HG02588 (cell line): ENCODE results near the gene ERAS.
"Not testable (repeated sequence)": the region's sequence is repeated elsewhere in the genome, so short reads cannot be mapped to it uniquely, and the experiment has no call there.

Source experiments
- ATAC-seq: cut with Tn5 transposase; IDR thresholded peaks from one replicate; pipeline ENCODE4 v1.9.1; 2021; ENCODE audit warnings: mild to moderate bottlenecking, moderate library complexity; ENCODE audit not compliant: unreplicated experiment

ERAS gene

GRCh38 chrX:48831136-48831908 lies 5.0 kb downstream of the ERAS start:
- no peak for ATAC-seq

- no peak for ATAC-seq
These were observed 5.6 kb downstream of the ERAS start for GRCh38 chrX:48831909-48832291.

- no peak for ATAC-seq
These were observed 7.3 kb downstream of the ERAS start for GRCh38 chrX:48833542-48834138.

- no peak for ATAC-seq
These were observed 8.0 kb downstream of the ERAS start for GRCh38 chrX:48834383-48834709.

- no peak for ATAC-seq
These were observed 9.4 kb downstream of the ERAS start, which contains the start of gene PCSK1N for GRCh38 chrX:48835524-48836329. PCSK1N (minus strand) TSS chrX:48835610; CDS start chrX:48835532, 78 bp downstream.

GRCh38 chrX:48839686-48840085 lies 13.4 kb downstream of the ERAS start:
- ATAC-seq, result no peak

- no peak for ATAC-seq
These were observed 22.5 kb downstream of the ERAS start for GRCh38 chrX:48848847-48849246.

- no peak for ATAC-seq
These were observed 26.5 kb downstream of the ERAS start for GRCh38 chrX:48852857-48853256.

GRCh38 chrX:48853494-48853893 lies 27.2 kb downstream of the ERAS start:
- ATAC-seq, result not testable (repeated sequence)

- not testable (repeated sequence) for ATAC-seq
These were observed 27.9 kb downstream of the ERAS start for GRCh38 chrX:48854121-48854804.

- ATAC-seq, result no peak
These were observed 28.6 kb downstream of the ERAS start for GRCh38 chrX:48854898-48855297.

GRCh38 chrX:48864210-48864609 lies 37.9 kb downstream of the ERAS start:
- ATAC-seq, result no peak

GRCh38 chrX:48872017-48872416 lies 45.7 kb downstream of the ERAS start:
- ATAC-seq, result not testable (repeated sequence)

GRCh38 chrX:48876944-48877343 lies 50.6 kb downstream of the ERAS start:
- not testable (repeated sequence) for ATAC-seq
